GM12878 (cell line): Measurements from ENCODE around the gene NBDY. TPM values are rescaled to one million over a fixed set of nuclear protein-coding genes. Genes with fewer than 3 reads are reported as not detected.

Source experiments
- ATAC-seq: fragments of 200-7000 bp; cut with Tn5 transposase; 3 replicates; pipeline ENCODE4 v1.9.1; 2020; ENCODE audit warnings: mild to moderate bottlenecking, moderate library complexity
- BruUV-seq: library from RNA; stranded (reverse); fragments of 400-500 nt; replicated peaks from 2 replicates; lab custom pipeline; 2021; lab: Mats Ljungman, UMichigan
- CTCF ChIA-PET: fragments of 300-600 bp; sonication (Branson Sonifier 250); formaldehyde crosslinking; extraction: SDS; loops from one replicate; lab custom pipeline; 2021; ENCODE audit warnings: inconsistent platforms; lab: Yijun Ruan, JAX
- POLR2A ChIA-PET: fragments of 350-600 bp; formaldehyde crosslinking; extraction: SDS; loops from one replicate; lab custom pipeline; 2021; ENCODE audit warnings: inconsistent platforms; lab: Charles Lee
- RAD21 ChIA-PET: fragments of 300-600 bp; sonication (Branson Sonifier 250); formaldehyde crosslinking; loops from one replicate; lab custom pipeline; 2023; ENCODE audit warnings: antibody characterized with exemption; ENCODE audit not compliant: unreplicated experiment; lab: Charles Lee
- SMC1A ChIA-PET: fragments of 300-600 bp; sonication (Branson Sonifier 250); formaldehyde crosslinking; loops from one replicate; lab custom pipeline; 2023; ENCODE audit not compliant: unreplicated experiment, uncharacterized antibody; lab: Charles Lee
- DNase-seq: peaks from one replicate; pipeline ENCODE4 v3.0.0-alpha.2; 2011; ENCODE audit warnings: low read depth, low spot score
- FAIRE-seq: peaks from 3 replicates; lab custom pipeline; 2011; peaks lifted over from hg19 to GRCh38; lab: Jason Lieb, UNC
- H2AFZ ChIP-seq: 2 replicates; pipeline ENCODE4 v1.6.0; 2011; ENCODE audit warnings: low read depth, low read length, control low read depth; ENCODE audit not compliant: control insufficient read depth
- H3K27ac ChIP-seq: 2 replicates; pipeline ENCODE4 v1.5.1; 2011; ENCODE audit warnings: control low read depth; ENCODE audit not compliant: control insufficient read depth, insufficient read depth
- H3K27me3 ChIP-seq, 2 experiments: replicated peaks in 1 of 2; 2 replicates each; pipeline versions ENCODE4 v1.6.0 to v1.6.1; 2011; ENCODE audit warnings: low read length in 1 of 2; ENCODE audit not compliant: control insufficient read depth in 2 of 2, insufficient read depth in 2 of 2
- H3K36me3 ChIP-seq, 2 experiments: 2 replicates each; pipeline ENCODE4 v1.5.1; 2011; ENCODE audit warnings: low read length in 1 of 2; ENCODE audit not compliant: control insufficient read depth in 2 of 2, insufficient read depth in 2 of 2
- H3K4me1 ChIP-seq: 2 replicates; pipeline ENCODE4 v1.6.1; 2011; ENCODE audit warnings: mild to moderate bottlenecking, low read length, moderate library complexity, mixed read lengths; ENCODE audit not compliant: control insufficient read depth, insufficient read depth
- H3K4me2 ChIP-seq: 2 replicates; pipeline ENCODE4 v1.6.0; 2011; ENCODE audit warnings: control low read depth; ENCODE audit not compliant: control insufficient read depth, insufficient read depth
- H3K4me3 ChIP-seq: fragments of 200-600 bp; sonication (generic); 2 replicates; pipeline ENCODE4 v1.5.1; 2016
- H3K79me2 ChIP-seq: 2 replicates; pipeline ENCODE4 v1.6.0; 2011; ENCODE audit warnings: low read length; ENCODE audit not compliant: control insufficient read depth, insufficient read depth
- H3K9ac ChIP-seq: 2 replicates; pipeline ENCODE4 v1.8.0; 2011; ENCODE audit warnings: low read length, control low read depth, mixed read lengths; ENCODE audit not compliant: control insufficient read depth, insufficient read depth
- H3K9me3 ChIP-seq: replicated peaks from 3 replicates; pipeline ENCODE4 v1.5.1; 2011; ENCODE audit warnings: mild to moderate bottlenecking, low read length; ENCODE audit not compliant: control insufficient read depth, insufficient read depth
- H4K20me1 ChIP-seq: 2 replicates; pipeline ENCODE4 v1.6.0; 2011; ENCODE audit not compliant: control insufficient read depth, insufficient read depth
- BMI1 ChIP-seq: fragments of 450-650 bp; IDR thresholded peaks from 2 replicates; pipeline ENCODE4 v1.6.1; 2016; ENCODE audit warnings: mild to moderate bottlenecking, moderate library complexity, borderline replicate concordance
- CBX3 ChIP-seq: fragments of 200-600 bp; sonication (generic); IDR thresholded peaks from 2 replicates; pipeline ENCODE4 v1.6.1; 2016; ENCODE audit warnings: low read depth, borderline replicate concordance
- CHD4 ChIP-seq: fragments of 200-600 bp; sonication (generic); IDR thresholded peaks from 2 replicates; pipeline ENCODE4 v1.6.1; 2016; ENCODE audit warnings: mild to moderate bottlenecking
- MEF2A ChIP-seq: IDR thresholded peaks from 2 replicates; pipeline ENCODE4 v1.6.1; 2011; ENCODE audit warnings: low read depth, mild to moderate bottlenecking, low read length, moderate library complexity; ENCODE audit not compliant: insufficient read depth
- NBN ChIP-seq: fragments of 450-650 bp; IDR thresholded peaks from 2 replicates; pipeline ENCODE4 v1.6.1; 2016
- NRF1 ChIP-seq: conservative IDR thresholded peaks from 2 replicates; pipeline ENCODE4 v1.6.1; 2011; ENCODE audit warnings: mild to moderate bottlenecking, low read depth, low read length, improper control_type of control experiment
- RAD21 ChIP-seq: IDR thresholded peaks from 2 replicates; pipeline ENCODE4 v1.6.1; 2011; ENCODE audit warnings: mild to moderate bottlenecking, low read depth, low read length, moderate library complexity; ENCODE audit not compliant: insufficient read depth
- RCOR1 ChIP-seq: conservative IDR thresholded peaks from 2 replicates; pipeline ENCODE4 v1.6.1; 2012; ENCODE audit warnings: low read depth, low read length, improper control_type of control experiment
- RUNX3 ChIP-seq: IDR thresholded peaks from 2 replicates; pipeline ENCODE4 v1.6.1; 2012; ENCODE audit warnings: low read length, inconsistent platforms
- TAF1 ChIP-seq: IDR thresholded peaks from 2 replicates; pipeline ENCODE4 v1.6.1; 2011; ENCODE audit warnings: mild to moderate bottlenecking, low read depth, low read length, borderline replicate concordance
- WGBS: methylation state at CpG from one replicate; pipeline ENCODE4 v1.1.6; 2016; ENCODE audit warnings: low lambda C conversion rate; ENCODE audit not compliant: insufficient replicate concordance, insufficient coverage; ENCODE audit errors: missing lambda C conversion rate; 5-methylcytosine and 5-hydroxymethylcytosine counted together
- in situ Hi-C: fragments of 300-500 bp; cut with MboI; formaldehyde crosslinking; loops from 9 replicates; pipeline ENCODE4 v1.14.3; 2018; ENCODE audit warnings: mixed read lengths
- intact Hi-C: fragments of 100-400 bp; cut with micrococcal nuclease; formaldehyde crosslinking; loops from one replicate; pipeline ENCODE4 v1.14.2; 2022; ENCODE audit not compliant: unreplicated experiment
- polyA plus RNA-seq, 11 experiments: library from polyadenylated mRNA; depleted of rRNA in 4 of 11; unstranded in 6 of 11; stranded (reverse) in 5 of 11; fragments of >200 nt; fragmentation: Nextera tagmentation in 4 of 11; fragmentation: Illumina TruSeq in 1 of 11; extraction: Ambion mirVana in 4 of 11; extraction: Trizol in 1 of 11; gene quantifications; 1 replicate in 1 of 11; 2 replicates in 10 of 11; pipeline versions ENCODE4 v1.2.1 to v1.2.3, GENCODE V29; 2011 to 2016; ENCODE audit warnings: inconsistent platforms in 2 of 11, missing spikeins in 2 of 11, low read depth in 1 of 11
- total RNA-seq, 4 experiments: library from RNA; depleted of rRNA in 3 of 4; stranded (reverse); fragments of >200 nt in 3 of 4; fragmentation: Illumina TruSeq in 1 of 4; extraction: Trizol in 1 of 4; gene quantifications; 2 replicates each; pipeline versions ENCODE4 v1.2.1 to v1.2.3, GENCODE V29; 2013 to 2021

The NBDY gene
- total and polyA plus RNA-seq, 10 of the 15 experiments (the other 5 are each of a cell fraction or from before 2014, with no cell fraction given) = 10.8 to 122 (median 61.5) TPM

DNA sequence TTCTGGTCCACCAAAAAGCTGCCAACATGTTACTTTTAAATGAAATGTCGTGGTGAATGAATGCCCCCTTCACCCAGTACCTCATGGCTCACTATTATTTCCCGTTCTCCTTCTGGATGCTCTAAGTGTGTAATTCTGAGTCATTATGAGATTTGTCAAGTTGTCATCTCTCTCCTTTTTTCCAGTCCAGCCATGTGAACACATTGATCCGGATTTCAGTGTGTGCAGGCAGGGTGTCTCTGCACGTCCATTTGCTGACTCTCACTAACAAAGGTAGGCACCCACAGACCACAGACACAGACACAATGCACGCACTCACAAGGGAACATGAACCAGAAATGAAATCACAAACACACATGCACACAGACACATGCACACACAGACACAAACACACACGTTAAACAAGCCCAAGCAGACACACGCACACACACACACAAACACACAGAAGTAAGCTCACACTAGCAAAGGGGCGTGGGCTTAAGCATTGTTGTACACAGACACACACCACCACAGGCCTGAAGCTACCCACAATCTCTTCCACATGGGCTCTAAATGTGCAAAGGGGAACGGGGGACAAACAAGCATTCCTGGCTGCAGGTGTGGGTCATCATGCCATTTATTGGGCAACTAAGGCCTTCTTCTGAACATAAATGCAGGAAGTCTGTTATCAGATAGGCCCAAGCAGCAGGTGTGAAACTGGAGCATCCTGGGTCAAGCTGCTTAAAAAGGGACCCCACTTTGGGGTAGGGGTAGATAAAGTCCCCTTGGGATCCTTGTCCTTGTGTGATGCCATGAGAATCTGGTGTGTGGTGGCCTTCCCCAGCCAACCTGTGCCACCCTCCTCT lies 58.1 kb downstream of the NBDY start:
- Histone ChIP-seq H2AFZ (no peak overlapping the region), H4K20me1 (no peaks in the 10 kb centered on the region), H3K4me2 (no peak overlapping the region), H3K79me2 (no peaks in the 10 kb centered on the region; the same call in 1 of the 2 replicates), H3K9me3 (no peaks in the 10 kb centered on the region), H3K4me3 (no peak overlapping the region)
- TF ChIP-seq TAF1 = no peak
- no peak for TF ChIP-seq RCOR1
- TF ChIP-seq CHD4 = no peak
- TF ChIP-seq CBX3 = no peak
- no peak for TF ChIP-seq BMI1
- TF ChIP-seq MEF2A = no peak
- no peak for TF ChIP-seq NRF1
- no peak for TF ChIP-seq NBN
- no peak for TF ChIP-seq RAD21
- TF ChIP-seq RUNX3 = no peak
- TF ChIP-seq, all 136 proteins: peak for 0
- ChIA-PET POLR2A (no interaction called here), CTCF (interaction anchor here (1.2 to 1.6 kb wide), 3 partner anchors 22 to 191 kb away, joined by 5 to 10 read pairs (median 6); no protein-coding TSS in a partner anchor), SMC1A (interaction anchor here (0.7 to 3.2 kb wide), 3 partner anchors 191 to 538 kb away, joined by 3 to 11 read pairs (median 4); no protein-coding TSS in a partner anchor), RAD21 (interaction anchor here (1.5 to 1.8 kb wide), 2 partner anchors 16 to 20 kb away, joined by 3 to 7 read pairs; no protein-coding TSS in a partner anchor)
- intact Hi-C loops = no loop called here
- DNase-seq (no peak), ATAC-seq (no peak), FAIRE-seq (no peak)
- Histone ChIP-seq H3K9ac (no peak overlapping the region), H3K27me3 (no peaks in the 10 kb centered on the region), H3K4me1 (peaks cover 9% of the 10 kb centered on the region), H3K27ac (no peak overlapping the region), H3K36me3 (no peaks in the 10 kb centered on the region; a peak in 3 of 4 replicates)
- no TSS peak for BruUV-seq
- 91% methylated on average over 9 of the region's 9 CpGs for WGBS
- in situ Hi-C loops = no loop called here
